WERI-Rb-1 (cell line): ENCODE data around the gene CCDC137.

Experiments
- DNase-seq: peaks from one replicate; pipeline ENCODE4 v3.0.0-alpha.2; 2020
- H3K27ac ChIP-seq: fragments of 250-450 bp; sonication (Bioruptor Pico); 2 replicates; pipeline ENCODE4 v1.5.1; 2020; ENCODE audit warnings: mild to moderate bottlenecking, moderate library complexity
- H3K27me3 ChIP-seq: fragments of 250-450 bp; sonication (Bioruptor Pico); 2 replicates; pipeline ENCODE4 v1.5.1; 2021; ENCODE audit warnings: mild to moderate bottlenecking, low read depth, moderate library complexity; ENCODE audit not compliant: insufficient read depth, severe bottlenecking
- H3K36me3 ChIP-seq: fragments of 250-450 bp; sonication (Bioruptor Pico); 2 replicates; pipeline ENCODE4 v1.5.1; 2020; ENCODE audit warnings: mild to moderate bottlenecking, moderate library complexity
- H3K4me3 ChIP-seq: 2 replicates; pipeline ENCODE4 v1.5.1; 2011; ENCODE audit warnings: low read depth, mild to moderate bottlenecking, control low read depth, low read length
- H3K9me3 ChIP-seq: fragments of 250-450 bp; sonication (Bioruptor Pico); 2 replicates; pipeline ENCODE4 v1.5.1; 2021; ENCODE audit warnings: mild to moderate bottlenecking, moderate library complexity; ENCODE audit not compliant: severe bottlenecking
- CTCF ChIP-seq: IDR thresholded peaks from 2 replicates; pipeline ENCODE4 v1.5.1; 2011; ENCODE audit warnings: low read depth, mild to moderate bottlenecking, control low read depth, inconsistent platforms, low read length

Gene CCDC137

GRCh38 chr17:81712468-81713003 lies 46.0 kb downstream of the CCDC137 start:
- peak overlapping the region; percentile 71 for H3K4me3 ChIP-seq
- no peaks in the 10 kb centered on the region for H3K27me3 ChIP-seq
- H3K27ac ChIP-seq = peak overlapping the region; percentile 95
- DNase-seq = peak; percentile 82
- TF ChIP-seq CTCF = peak; percentile 51
- peaks cover 57% of the 10 kb centered on the region for H3K36me3 ChIP-seq
- H3K9me3 ChIP-seq = no peaks in the 10 kb centered on the region

GRCh38 chr17:81713004-81713555 lies 46.5 kb downstream of the CCDC137 start:
- peak overlapping the region; percentile 95 for H3K27ac ChIP-seq
- DNase-seq = no peak
- no peaks in the 10 kb centered on the region for H3K9me3 ChIP-seq
- H3K36me3 ChIP-seq = peaks cover 57% of the 10 kb centered on the region
- no peak for TF ChIP-seq CTCF
- no peaks in the 10 kb centered on the region for H3K27me3 ChIP-seq
- H3K4me3 ChIP-seq = peak overlapping the region; percentile 71

GRCh38 chr17:81713556-81714411 lies 47.2 kb downstream of the CCDC137 start:
- DNase-seq = peak; percentile 94
- Histone ChIP-seq H3K27me3 (no peaks in the 10 kb centered on the region), H3K4me3 (peak overlapping the region; percentile 71), H3K27ac (peak overlapping the region; percentile 95), H3K9me3 (no peaks in the 10 kb centered on the region), H3K36me3 (peaks cover 56% of the 10 kb centered on the region)
- no peak for TF ChIP-seq CTCF

- no peak for TF ChIP-seq CTCF
- no peak for DNase-seq
- peak overlapping the region; percentile 95 for H3K27ac ChIP-seq
- peaks cover 61% of the 10 kb centered on the region for H3K36me3 ChIP-seq
- H3K4me3 ChIP-seq = peak overlapping the region; percentile 71
- H3K9me3 ChIP-seq = no peaks in the 10 kb centered on the region
- no peaks in the 10 kb centered on the region for H3K27me3 ChIP-seq
Measured at GRCh38 chr17:81714412-81715106, 48.0 kb downstream of the CCDC137 start.

- no peak for TF ChIP-seq CTCF
- Histone ChIP-seq H3K36me3 (peaks cover 68% of the 10 kb centered on the region), H3K27ac (peak overlapping the region; percentile 95)
Measured at GRCh38 chr17:81715107-81715871, 48.8 kb downstream of the CCDC137 start.

More at GRCh38 chr17:81715107-81715871, 48.8 kb downstream of the CCDC137 start:
- Histone ChIP-seq H3K27me3 (no peaks in the 10 kb centered on the region), H3K4me3 (peak overlapping the region; percentile 7), H3K9me3 (no peaks in the 10 kb centered on the region)
- DNase-seq = peak; percentile 93
